Measurements from ENCODE around the gene CBFB. TPM values are rescaled to one million over a fixed set of nuclear protein-coding genes. Genes with fewer than 3 reads are reported as not detected.

CBFB gene
- total RNA-seq, 4 donors from 2014 or later: 42.4 to 76.3 (median 48.2) TPM

GRCh38 chr16:67029254-67030096, 526 bp downstream of the CBFB start:
- DNase-seq (ENCODE audit: low spot score in 2 of 2): peak; percentile 39 to 93
- H3K4me3 ChIP-seq (ENCODE audit: low read depth, poor library complexity, severe bottlenecking): peak overlapping the region; percentile 89
- WGBS, 2 donors: 0% methylated on average over 74 to 112 of the region's 123 CpGs
- intact Hi-C loops (cut with DNase I; ENCODE audit: low total_unique reads): no loop called here
- no peak for TF ChIP-seq POLR2A (IDR thresholded peaks at IDR 0.05)
- TF ChIP-seq, protein P1, sequence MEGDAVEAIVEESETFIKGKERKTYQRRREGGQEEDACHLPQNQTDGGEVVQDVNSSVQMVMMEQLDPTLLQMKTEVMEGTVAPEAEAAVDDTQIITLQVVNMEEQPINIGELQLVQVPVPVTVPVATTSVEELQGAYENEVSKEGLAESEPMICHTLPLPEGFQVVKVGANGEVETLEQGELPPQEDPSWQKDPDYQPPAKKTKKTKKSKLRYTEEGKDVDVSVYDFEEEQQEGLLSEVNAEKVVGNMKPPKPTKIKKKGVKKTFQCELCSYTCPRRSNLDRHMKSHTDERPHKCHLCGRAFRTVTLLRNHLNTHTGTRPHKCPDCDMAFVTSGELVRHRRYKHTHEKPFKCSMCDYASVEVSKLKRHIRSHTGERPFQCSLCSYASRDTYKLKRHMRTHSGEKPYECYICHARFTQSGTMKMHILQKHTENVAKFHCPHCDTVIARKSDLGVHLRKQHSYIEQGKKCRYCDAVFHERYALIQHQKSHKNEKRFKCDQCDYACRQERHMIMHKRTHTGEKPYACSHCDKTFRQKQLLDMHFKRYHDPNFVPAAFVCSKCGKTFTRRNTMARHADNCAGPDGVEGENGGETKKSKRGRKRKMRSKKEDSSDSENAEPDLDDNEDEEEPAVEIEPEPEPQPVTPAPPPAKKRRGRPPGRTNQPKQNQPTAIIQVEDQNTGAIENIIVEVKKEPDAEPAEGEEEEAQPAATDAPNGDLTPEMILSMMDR (IDR thresholded peaks at IDR 0.05): no peak

GRCh38 chr16:67030221-67030962, 1.4 kb downstream of the CBFB start:
- peak overlapping the region; percentile 89 for H3K4me3 ChIP-seq (ENCODE audit: low read depth, poor library complexity, severe bottlenecking)
- WGBS, 2 donors: 44 to 48% methylated on average over 18 of the region's 18 CpGs
- peak in 1 of 2 donors; percentile 54 for DNase-seq (ENCODE audit: low spot score in 2 of 2)
- TF ChIP-seq, protein P1 (IDR thresholded peaks at IDR 0.05): no peak
- TF ChIP-seq POLR2A (IDR thresholded peaks at IDR 0.05): no peak
- intact Hi-C loops (cut with DNase I; ENCODE audit: low total_unique reads): no loop called here

GRCh38 chr16:67034487-67034886, 5.5 kb downstream of the CBFB start:
- intact Hi-C loops (cut with DNase I; ENCODE audit: low total_unique reads): no loop called here
- no peak for DNase-seq (ENCODE audit: low spot score in 2 of 2)
- H3K4me3 ChIP-seq (ENCODE audit: low read depth, poor library complexity, severe bottlenecking): no peak overlapping the region
- 45 to 48% methylated on average over 4 of the region's 4 CpGs for WGBS, 2 donors
- TF ChIP-seq POLR2A (IDR thresholded peaks at IDR 0.05): no peak
- TF ChIP-seq, protein P1 (IDR thresholded peaks at IDR 0.05): no peak

- intact Hi-C loops (cut with DNase I; ENCODE audit: low total_unique reads): no loop called here
- no peak for DNase-seq (ENCODE audit: low spot score in 2 of 2)
- TF ChIP-seq, protein P1 (IDR thresholded peaks at IDR 0.05): no peak
- TF ChIP-seq POLR2A (IDR thresholded peaks at IDR 0.05): no peak
- H3K4me3 ChIP-seq (ENCODE audit: low read depth, poor library complexity, severe bottlenecking): no peak overlapping the region
- 79 to 98% methylated on average over 1 of the region's 1 CpG for WGBS, 2 donors
These were observed 6.4 kb downstream of the CBFB start for GRCh38 chr16:67035364-67035763.

DNA sequence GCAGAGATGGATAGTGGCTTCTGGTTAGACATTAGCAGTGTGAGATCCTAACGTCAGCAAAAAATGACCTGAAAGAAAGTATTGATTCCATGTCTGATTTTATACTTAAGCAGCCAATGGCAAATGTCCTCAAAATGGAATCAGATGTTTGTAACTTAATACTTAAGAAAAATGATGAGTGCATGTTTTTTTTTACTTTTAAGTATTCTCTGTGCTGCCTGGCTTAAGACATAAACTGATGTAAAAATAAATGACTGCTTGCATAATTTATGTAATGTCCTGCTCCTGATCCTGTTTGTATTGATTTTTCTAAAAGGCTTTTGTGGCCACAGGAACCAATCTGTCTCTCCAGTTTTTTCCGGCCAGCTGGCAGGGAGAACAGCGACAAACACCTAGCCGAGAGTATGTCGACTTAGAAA, 7.4 kb downstream of the CBFB start:
- WGBS, 2 donors: 66 to 76% methylated on average over 5 of the region's 5 CpGs
- no peak for TF ChIP-seq POLR2A (IDR thresholded peaks at IDR 0.05)
- TF ChIP-seq, protein P1 (IDR thresholded peaks at IDR 0.05): no peak
- no peak for DNase-seq (ENCODE audit: low spot score in 2 of 2)
- H3K4me3 ChIP-seq (ENCODE audit: low read depth, poor library complexity, severe bottlenecking): no peak overlapping the region
- intact Hi-C loops (cut with DNase I; ENCODE audit: low total_unique reads): no loop called here

Measured in lower leg skin (tissue), 4 donors.